IPS-NIHi7 (cell line): ENCODE data around the gene MPRIP.

Experiments used
- DNase-seq: peaks from one replicate; pipeline ENCODE4 v3.0.0; 2012; ENCODE audit warnings: mixed read lengths; ENCODE audit errors: extremely low spot score

MPRIP gene

GRCh38 chr17:17206124-17206912 lies 164.1 kb downstream of the MPRIP start, which contains the start of gene PLD6:
TSS of gene PLD6 (minus strand) at chr17:17206333. CDS start at chr17:17206286, 47 bp downstream.
- DNase-seq = no peak

GRCh38 chr17:17206913-17207335 lies 164.7 kb downstream of the MPRIP start:
- no peak for DNase-seq

GRCh38 chr17:17207998-17208397 lies 165.7 kb downstream of the MPRIP start:
- no peak for DNase-seq

DNA sequence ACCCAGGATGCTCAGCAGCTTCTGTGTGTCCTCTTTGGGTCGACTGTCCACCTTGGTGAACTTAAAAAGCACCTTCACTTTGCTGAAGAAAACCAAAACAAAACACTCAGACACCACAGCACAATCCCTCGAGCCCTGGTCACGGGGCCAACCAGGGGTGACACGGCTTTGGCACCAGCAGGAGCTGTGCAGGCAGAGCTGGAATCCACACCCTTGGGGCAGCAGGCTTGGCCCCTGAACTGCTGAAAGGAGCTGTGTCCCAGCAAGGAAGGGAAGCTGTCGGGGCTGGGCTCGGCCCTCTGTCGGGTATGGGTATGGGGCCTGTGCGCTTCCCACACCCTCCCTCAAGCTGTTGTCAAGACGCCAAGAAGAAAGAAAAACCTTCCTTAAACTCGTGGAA lies 171.5 kb downstream of the MPRIP start:
- DNase-seq = no peak

GRCh38 chr17:17214646-17215436 lies 172.6 kb downstream of the MPRIP start:
- no peak for DNase-seq

- DNase-seq = no peak
Observed at GRCh38 chr17:17215575-17215974, 173.3 kb downstream of the MPRIP start.

- DNase-seq = no peak
Observed at GRCh38 chr17:17216236-17216635, 174.0 kb downstream of the MPRIP start.

DNA sequence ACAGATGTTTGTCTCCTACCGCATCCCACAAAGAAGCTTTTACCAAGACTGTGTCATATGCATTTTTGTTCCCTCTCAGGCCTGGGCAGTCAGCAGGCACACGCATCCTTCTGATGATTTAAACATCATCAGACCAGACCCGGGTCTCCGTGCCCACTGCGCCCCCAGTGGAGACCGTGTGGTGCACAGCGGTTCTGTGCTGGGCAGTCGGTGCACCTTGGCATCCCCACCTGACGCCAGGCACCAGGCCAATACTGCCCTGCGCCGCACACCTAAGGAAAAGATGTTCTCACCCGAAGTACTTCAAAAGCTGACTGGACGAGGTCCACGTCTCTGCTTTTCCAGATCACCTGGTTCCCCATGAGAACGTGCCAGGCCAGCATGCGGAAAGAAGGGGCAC lies 174.5 kb downstream of the MPRIP start:
- no peak for DNase-seq

- no peak for DNase-seq
Observed at GRCh38 chr17:17217995-17218394, 175.7 kb downstream of the MPRIP start.

GRCh38 chr17:17220529-17220928 lies 178.3 kb downstream of the MPRIP start:
- no peak for DNase-seq

GRCh38 chr17:17221329-17221728 lies 179.1 kb downstream of the MPRIP start:
- no peak for DNase-seq

GRCh38 chr17:17223736-17224135 lies 181.5 kb downstream of the MPRIP start:
- DNase-seq = no peak

DNA sequence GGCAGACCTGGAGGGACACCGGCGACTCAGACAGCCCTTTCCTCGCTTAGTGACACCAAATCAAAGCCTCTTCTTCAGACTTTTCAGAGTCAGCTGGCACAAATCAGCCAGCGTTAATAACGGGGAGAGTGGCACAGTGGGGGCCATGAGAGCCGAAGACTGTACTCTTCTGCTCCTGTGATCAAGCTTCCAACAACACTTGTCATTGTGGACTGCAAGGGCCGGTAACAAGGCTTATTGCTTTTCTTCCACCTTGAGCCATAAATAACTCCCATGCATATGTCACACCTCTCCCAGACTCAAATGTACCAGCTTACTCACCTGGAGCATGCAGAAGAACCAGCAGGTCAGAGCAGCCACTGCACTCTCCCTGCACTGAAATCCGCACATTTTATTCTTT lies 181.9 kb downstream of the MPRIP start:
- no peak for DNase-seq

GRCh38 chr17:17225901-17226300 lies 183.6 kb downstream of the MPRIP start:
- DNase-seq = no peak

- no peak for DNase-seq
Observed at GRCh38 chr17:17226451-17227265, 184.4 kb downstream of the MPRIP start.

- no peak for DNase-seq
Observed at GRCh38 chr17:17227608-17228520, 185.6 kb downstream of the MPRIP start.

- no peak for DNase-seq
Observed at GRCh38 chr17:17228521-17229279, 186.4 kb downstream of the MPRIP start.

GRCh38 chr17:17229416-17230384 lies 187.4 kb downstream of the MPRIP start:
- DNase-seq = no peak
